Gastrocnemius medialis (tissue), 4 donors: ENCODE data around the gene OR52E1. TPM values are rescaled to one million over a fixed set of nuclear protein-coding genes. Genes with fewer than 3 reads are reported as not detected.

Experiments used
- ATAC-seq, 2 donors: fragments of 150-250 bp; one replicate each; pipeline ENCODE4 v1.9.1; 2016
- DNase-seq, 2 donors: peaks; one replicate each; pipeline ENCODE4 v3.0.0-alpha.2; 2019
- H3K27ac ChIP-seq, 4 donors: fragments of 200-600 bp; sonication (generic); 1 replicate in 1 of 4; 2 replicates in 3 of 4; pipeline ENCODE4 v1.5.1; 2016 to 2018; ENCODE audit warnings: mild to moderate bottlenecking in 2 of 4, moderate library complexity in 1 of 4
- H3K27me3 ChIP-seq, 3 donors: fragments of 200-600 bp; sonication (generic) in 2 of 3; 1 replicate in 1 of 3; 2 replicates in 2 of 3; pipeline versions ENCODE4 v1.5.1 to v1.6.0; 2016 to 2019; ENCODE audit warnings: mild to moderate bottlenecking in 1 of 3, moderate library complexity in 1 of 3
- H3K36me3 ChIP-seq, 2 donors: fragments of 200-600 bp; sonication (generic) in 1 of 2; one replicate each; pipeline ENCODE4 v1.5.1; 2017 to 2018
- H3K4me1 ChIP-seq, 2 donors: fragments of 200-600 bp; sonication (generic) in 1 of 2; one replicate each; pipeline ENCODE4 v1.5.1; 2016 to 2017; ENCODE audit warnings: mild to moderate bottlenecking in 2 of 2
- H3K4me3 ChIP-seq, 4 donors: fragments of 200-600 bp; sonication (generic) in 3 of 4; 1 replicate in 1 of 4; 2 replicates in 3 of 4; pipeline ENCODE4 v1.5.1; 2016 to 2019; ENCODE audit warnings: mild to moderate bottlenecking in 2 of 4
- H3K9me3 ChIP-seq, 3 donors: fragments of 200-600 bp; sonication (generic) in 2 of 3; 1 replicate in 1 of 3; 2 replicates in 2 of 3; pipeline ENCODE4 v1.5.1; 2016 to 2019
- POLR2A ChIP-seq, 2 donors: fragments of 450-650 bp; IDR thresholded peaks; one replicate each; pipeline ENCODE4 v1.6.1; 2017; ENCODE audit warnings: antibody characterized with exemption in 2 of 2, mild to moderate bottlenecking in 2 of 2, moderate library complexity in 2 of 2
- in situ Hi-C, 4 donors: fragments of 200-750 bp; cut with MboI; loops; one replicate each; pipeline versions ENCODE4 v1.15.0 to v1.8.0; 2017; ENCODE audit warnings: low sequenced_read_pairs in 4 of 4
- intact Hi-C: fragments of 100-400 bp; cut with DNase I; formaldehyde crosslinking; loops from one replicate; pipeline ENCODE4 v1.15.1; 2023; ENCODE audit warnings: low total_unique reads
- total RNA-seq, 4 donors: library from RNA; depleted of rRNA; stranded (reverse); fragments of >200 nt; gene quantifications; one replicate each; pipeline versions ENCODE4 v1.1.0 to v1.2.3, GENCODE V29; 2016
- TF ChIP-seq, protein P1 (sequence below), 5 experiments: fragments of 450-650 bp in 3 of 5; fragments of 200-600 bp in 2 of 5; sonication (generic) in 2 of 5; IDR thresholded peaks in 4 of 5; conservative IDR thresholded peaks in 1 of 5; 1 replicate in 4 of 5; 2 replicates in 1 of 5; pipeline ENCODE4 v1.5.1; 2016 to 2019; ENCODE audit warnings: antibody characterized with exemption in 5 of 5, mild to moderate bottlenecking in 3 of 5, moderate library complexity in 3 of 5

Gene OR52E1
- total RNA-seq, 4 donors from 2014 or later: not detected

DNA sequence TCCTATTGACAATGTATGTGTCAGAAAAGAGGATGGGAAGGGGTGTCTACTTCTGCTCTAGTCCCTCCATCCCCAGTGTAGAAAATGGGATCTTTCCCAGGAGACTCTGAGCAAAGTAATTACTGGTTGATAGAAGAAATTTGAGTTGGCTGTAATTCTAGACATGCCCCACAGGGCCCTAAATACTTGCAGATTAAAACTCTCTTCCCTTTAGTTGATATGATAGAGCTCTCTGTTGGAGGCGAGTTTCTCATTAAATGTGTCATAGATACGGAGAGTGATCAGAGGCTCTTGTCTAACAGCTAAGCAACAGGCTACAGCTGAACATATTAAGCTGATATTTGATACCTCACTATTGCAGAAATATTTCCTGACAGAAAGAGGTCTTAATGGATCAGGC lies 32.9 kb downstream of the OR52E1 start:
- no peak for TF ChIP-seq POLR2A (IDR thresholded peaks at IDR 0.05)
- TF ChIP-seq, protein P1, sequence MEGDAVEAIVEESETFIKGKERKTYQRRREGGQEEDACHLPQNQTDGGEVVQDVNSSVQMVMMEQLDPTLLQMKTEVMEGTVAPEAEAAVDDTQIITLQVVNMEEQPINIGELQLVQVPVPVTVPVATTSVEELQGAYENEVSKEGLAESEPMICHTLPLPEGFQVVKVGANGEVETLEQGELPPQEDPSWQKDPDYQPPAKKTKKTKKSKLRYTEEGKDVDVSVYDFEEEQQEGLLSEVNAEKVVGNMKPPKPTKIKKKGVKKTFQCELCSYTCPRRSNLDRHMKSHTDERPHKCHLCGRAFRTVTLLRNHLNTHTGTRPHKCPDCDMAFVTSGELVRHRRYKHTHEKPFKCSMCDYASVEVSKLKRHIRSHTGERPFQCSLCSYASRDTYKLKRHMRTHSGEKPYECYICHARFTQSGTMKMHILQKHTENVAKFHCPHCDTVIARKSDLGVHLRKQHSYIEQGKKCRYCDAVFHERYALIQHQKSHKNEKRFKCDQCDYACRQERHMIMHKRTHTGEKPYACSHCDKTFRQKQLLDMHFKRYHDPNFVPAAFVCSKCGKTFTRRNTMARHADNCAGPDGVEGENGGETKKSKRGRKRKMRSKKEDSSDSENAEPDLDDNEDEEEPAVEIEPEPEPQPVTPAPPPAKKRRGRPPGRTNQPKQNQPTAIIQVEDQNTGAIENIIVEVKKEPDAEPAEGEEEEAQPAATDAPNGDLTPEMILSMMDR (IDR thresholded peaks at IDR 0.05 in 4 of 5, conservative IDR thresholded peaks at IDR 0.05 in 1 of 5): no peak
- no peaks in the 10 kb centered on the region for H3K9me3 ChIP-seq
- in situ Hi-C loops (loop anchor here in 1 of 4 donors (25.0 kb wide), 1 partner anchor 710 kb away; the partner anchor contains the start of gene OR52N2), intact Hi-C loops (no loop called here)
- ATAC-seq (no peak), DNase-seq (no peak)
- no peak overlapping the region for H3K27ac ChIP-seq
- H3K4me1 ChIP-seq: no peaks in the 10 kb centered on the region
- no peaks in the 10 kb centered on the region for H3K36me3 ChIP-seq
- H3K27me3 ChIP-seq: no peaks in the 10 kb centered on the region
- H3K4me3 ChIP-seq: no peak overlapping the region

DNA sequence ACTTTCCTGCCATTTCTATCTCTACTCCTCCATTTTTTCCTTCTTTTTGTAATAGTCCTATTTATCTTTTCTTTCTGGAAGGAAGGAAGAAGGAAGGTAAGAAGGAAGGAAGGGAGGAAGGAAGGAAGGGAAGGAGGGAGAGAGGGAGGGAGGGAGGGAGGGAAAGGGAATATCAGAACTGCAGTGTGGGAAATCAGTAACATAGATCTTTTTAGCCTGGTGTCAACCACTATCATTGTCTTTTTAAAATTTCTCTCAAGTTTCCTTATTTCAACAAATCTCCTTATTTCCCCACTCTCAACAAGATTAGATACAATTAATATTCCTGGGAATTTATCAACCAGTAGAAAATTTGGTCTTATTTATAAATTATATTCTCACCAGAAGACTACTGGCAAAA lies 33.7 kb downstream of the OR52E1 start:
- H3K27me3 ChIP-seq: no peaks in the 10 kb centered on the region
- H3K4me1 ChIP-seq: no peaks in the 10 kb centered on the region
- no peaks in the 10 kb centered on the region for H3K9me3 ChIP-seq
- TF ChIP-seq, protein P1 (IDR thresholded peaks at IDR 0.05 in 4 of 5, conservative IDR thresholded peaks at IDR 0.05 in 1 of 5): no peak
- TF ChIP-seq POLR2A (IDR thresholded peaks at IDR 0.05): no peak
- DNase-seq (no peak), ATAC-seq (no peak)
- H3K36me3 ChIP-seq: no peaks in the 10 kb centered on the region
- in situ Hi-C loops: loop anchor here in 1 of 4 donors (25.0 kb wide), 1 partner anchor 709 kb away; the partner anchor contains the start of gene OR52N2
- no peak overlapping the region for H3K4me3 ChIP-seq
- H3K27ac ChIP-seq: no peak overlapping the region
- intact Hi-C loops: no loop called here

DNA sequence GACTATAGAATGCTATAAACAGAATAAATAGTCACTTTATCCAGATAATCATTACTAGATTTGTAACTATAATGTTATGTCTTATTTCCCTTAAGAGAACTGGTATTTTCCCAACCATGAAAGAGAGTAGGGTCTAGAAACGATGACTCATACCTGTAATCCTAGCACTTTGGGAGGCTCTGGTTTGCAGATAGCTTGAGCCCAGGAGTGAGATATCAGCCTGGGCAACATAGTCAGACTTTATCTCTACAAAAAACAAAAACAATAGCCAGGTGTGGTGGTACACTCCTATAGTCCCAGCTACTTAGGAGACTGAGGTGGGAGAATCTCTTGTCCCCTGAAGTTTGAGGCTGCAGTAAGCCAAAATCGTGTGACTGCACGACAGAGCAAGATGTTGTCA lies 37.9 kb downstream of the OR52E1 start:
- no peak for ATAC-seq
- no peak overlapping the region for H3K27ac ChIP-seq
- no peak for DNase-seq
- no peaks in the 10 kb centered on the region for H3K36me3 ChIP-seq
- TF ChIP-seq, protein P1 (IDR thresholded peaks at IDR 0.05 in 4 of 5, conservative IDR thresholded peaks at IDR 0.05 in 1 of 5): no peak
- H3K4me3 ChIP-seq: no peak overlapping the region
- no peaks in the 10 kb centered on the region for H3K27me3 ChIP-seq
- H3K9me3 ChIP-seq: no peaks in the 10 kb centered on the region
- intact Hi-C loops: no loop called here
- in situ Hi-C loops: loop anchor here in 1 of 4 donors (25.0 kb wide), 1 partner anchor 705 kb away; the partner anchor contains the start of gene OR52N2
- no peaks in the 10 kb centered on the region for H3K4me1 ChIP-seq

DNA sequence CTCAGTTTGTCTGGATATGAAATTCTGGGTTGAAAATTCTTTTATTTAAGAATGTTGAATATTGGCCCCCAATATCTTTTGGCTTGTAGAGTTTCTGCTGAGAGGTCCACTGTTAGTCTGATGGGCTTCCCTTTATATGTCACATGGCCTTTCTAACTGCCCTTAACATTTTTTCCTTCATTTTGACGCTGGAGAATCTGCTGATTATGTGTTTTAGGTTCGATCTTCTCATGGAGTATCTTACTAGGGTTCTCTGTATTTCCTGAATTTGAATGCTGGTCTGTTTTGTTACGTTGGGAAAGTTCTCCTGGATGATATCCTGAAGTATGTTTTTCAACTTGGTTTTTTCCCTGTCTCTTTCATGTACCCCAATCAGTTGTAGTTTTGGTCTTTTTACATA lies 46.0 kb downstream of the OR52E1 start:
- no peak for TF ChIP-seq POLR2A (IDR thresholded peaks at IDR 0.05)
- TF ChIP-seq, protein P1 (IDR thresholded peaks at IDR 0.05 in 4 of 5, conservative IDR thresholded peaks at IDR 0.05 in 1 of 5): no peak
- Histone ChIP-seq H3K4me1 (no peaks in the 10 kb centered on the region), H3K36me3 (no peaks in the 10 kb centered on the region), H3K27ac (no peak overlapping the region), H3K4me3 (no peak overlapping the region), H3K9me3 (no peaks in the 10 kb centered on the region), H3K27me3 (no peaks in the 10 kb centered on the region)
- intact Hi-C loops (no loop called here), in situ Hi-C loops (loop anchor here in 1 of 4 donors (25.0 kb wide), 1 partner anchor 697 kb away; the partner anchor contains the start of gene OR52N2)
- no peak for ATAC-seq
- DNase-seq: no peak

DNA sequence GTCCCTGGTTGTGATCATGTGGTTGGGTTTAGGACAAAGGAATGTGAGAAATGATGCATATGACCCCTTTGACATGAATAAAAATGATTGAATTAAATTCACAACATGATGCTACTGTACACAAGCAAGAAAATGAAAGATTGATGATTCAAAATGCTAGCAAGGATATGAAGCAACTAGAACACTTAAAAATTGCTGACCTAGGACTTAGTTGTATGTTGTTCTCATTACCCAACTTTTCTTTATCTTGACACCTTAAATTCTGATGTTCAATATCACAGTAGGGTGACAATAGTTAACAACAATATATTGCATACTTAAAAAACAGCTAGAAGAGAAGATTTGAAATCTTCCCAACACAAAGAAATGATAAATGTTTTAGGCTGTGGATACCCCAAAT lies 48.2 kb downstream of the OR52E1 start:
- intact Hi-C loops: no loop called here
- H3K36me3 ChIP-seq: no peaks in the 10 kb centered on the region
- TF ChIP-seq, protein P1 (IDR thresholded peaks at IDR 0.05 in 4 of 5, conservative IDR thresholded peaks at IDR 0.05 in 1 of 5): no peak
- no peak for TF ChIP-seq POLR2A (IDR thresholded peaks at IDR 0.05)
- no peak for DNase-seq
- in situ Hi-C loops: loop anchor here in 1 of 4 donors (25.0 kb wide), 1 partner anchor 695 kb away; the partner anchor contains the start of gene OR52N2
- no peaks in the 10 kb centered on the region for H3K4me1 ChIP-seq
- no peak overlapping the region for H3K4me3 ChIP-seq
- no peaks in the 10 kb centered on the region for H3K27me3 ChIP-seq
- H3K27ac ChIP-seq: no peak overlapping the region
- ATAC-seq: no peak
- no peaks in the 10 kb centered on the region for H3K9me3 ChIP-seq
